Esophagus (tissue), 2 donors: Measurements from ENCODE around the gene MYB. TPM values are rescaled to one million over a fixed set of nuclear protein-coding genes. Genes with fewer than 3 reads are reported as not detected.
"Not testable (repeated sequence)": the region's sequence is repeated elsewhere in the genome, so short reads cannot be mapped to it uniquely, and the experiment has no call there.

Source experiments
- H3K27ac ChIP-seq, 2 donors: one replicate each; pipeline ENCODE4 v1.5.1; 2013; ENCODE audit warnings: low read depth in 2 of 2, mild to moderate bottlenecking in 2 of 2, inconsistent platforms in 1 of 2, low read length in 1 of 2, moderate library complexity in 1 of 2
- H3K27me3 ChIP-seq, 2 donors: one replicate each; pipeline ENCODE4 v1.6.1; 2013; ENCODE audit warnings: low read length in 2 of 2, control low read depth in 1 of 2, mild to moderate bottlenecking in 1 of 2; ENCODE audit not compliant: insufficient read depth in 2 of 2, control insufficient read depth in 1 of 2
- H3K36me3 ChIP-seq, 2 donors: one replicate each; pipeline ENCODE4 v1.6.1; 2013; ENCODE audit warnings: low read length in 1 of 2; ENCODE audit not compliant: control insufficient read depth in 2 of 2, insufficient read depth in 2 of 2
- H3K4me1 ChIP-seq, 2 donors: one replicate each; pipeline ENCODE4 v1.6.1; 2013; ENCODE audit warnings: low read length in 1 of 2; ENCODE audit not compliant: control insufficient read depth in 2 of 2, insufficient read depth in 2 of 2
- H3K4me3 ChIP-seq, 2 donors: one replicate each; pipeline ENCODE4 v1.5.1; 2013; ENCODE audit warnings: low read length in 2 of 2, mild to moderate bottlenecking in 2 of 2, low read depth in 1 of 2, moderate library complexity in 1 of 2
- H3K9me3 ChIP-seq, 2 donors: one replicate each; pipeline ENCODE4 v1.6.1; 2013; ENCODE audit warnings: mild to moderate bottlenecking in 2 of 2, low read depth in 1 of 2, low read length in 1 of 2, moderate library complexity in 1 of 2; ENCODE audit not compliant: control insufficient read depth in 2 of 2, insufficient read depth in 1 of 2
- WGBS, 2 donors: extraction: QIAGEN DNeasy Blood & Tissue Kit; methylation state at CpG; one replicate each; pipeline ENCODE4 v1.1.7; 2013; 5-methylcytosine and 5-hydroxymethylcytosine counted together
- polyA plus RNA-seq, 2 donors: library from polyadenylated mRNA; stranded (reverse); fragments of 200-250 nt; gene quantifications; one replicate each; pipeline ENCODE4 v1.2.3, GENCODE V29; 2013
- donor health status: healthy with polysubstance abuse.
- donor health status: Bipolar disorder and iron deficiency.

The MYB gene
- polyA plus RNA-seq, 2 donors, result 1.5 to 2.5 TPM

DNA sequence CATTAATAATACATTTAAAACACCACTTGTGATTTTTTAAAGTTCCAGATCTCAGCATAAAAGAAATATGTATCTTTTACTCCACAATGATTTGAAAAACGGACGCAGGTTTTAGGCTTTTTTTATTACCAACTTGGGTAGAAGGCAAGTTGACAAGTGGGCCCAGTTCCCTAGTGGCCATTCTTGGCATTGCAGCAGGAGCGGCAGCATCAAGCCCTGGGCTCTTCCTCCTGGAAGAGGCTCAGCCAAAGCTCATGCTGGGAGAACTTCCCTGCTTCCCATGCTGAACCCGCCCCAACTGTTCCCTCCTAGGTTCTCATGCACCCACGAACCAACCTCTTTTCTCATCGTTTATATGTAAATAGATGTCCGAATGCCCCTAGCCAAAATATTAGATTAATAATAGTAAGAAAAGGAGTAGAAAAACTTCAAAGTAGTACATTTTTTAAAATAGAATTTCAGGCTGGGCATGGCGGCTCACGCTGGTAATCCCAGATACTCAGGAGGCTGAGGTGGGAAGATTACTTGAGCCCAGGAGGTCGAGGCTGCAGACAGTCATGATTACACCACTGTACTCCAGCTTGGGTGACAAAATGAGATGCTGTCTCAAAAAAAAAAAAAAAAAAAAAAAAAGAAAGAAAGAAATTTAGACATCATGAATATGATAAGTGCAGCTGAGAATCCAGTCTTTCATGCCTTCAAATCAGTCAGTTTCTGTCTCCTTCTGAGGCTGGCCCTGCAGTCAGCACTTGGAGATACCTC is 18.2 kb upstream of the MYB start:
- no peak overlapping the region for H3K4me3 ChIP-seq
- H3K4me1 ChIP-seq, result no peaks in the 10 kb centered on the region
- WGBS, 2 donors, result 37 to 42% methylated on average over 10 of the region's 10 CpGs
- no peaks in the 10 kb centered on the region for H3K9me3 ChIP-seq
- H3K27me3 ChIP-seq, result no peaks in the 10 kb centered on the region
- no peak overlapping the region for H3K27ac ChIP-seq
- no peaks in the 10 kb centered on the region for H3K36me3 ChIP-seq

DNA sequence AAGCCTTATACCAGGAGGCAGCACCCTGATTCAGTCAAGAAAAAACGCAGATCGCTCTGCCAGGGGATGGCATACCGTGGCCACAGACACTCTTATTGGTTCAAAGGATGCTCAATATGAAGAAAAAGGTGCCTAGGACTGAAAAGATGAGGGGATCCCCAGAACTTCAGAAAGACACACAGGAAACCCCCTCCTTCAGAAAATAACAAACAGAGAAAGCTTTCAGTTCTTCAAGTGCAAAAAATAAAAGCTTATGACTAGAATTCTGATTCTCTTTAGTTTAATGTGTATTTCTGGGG is 17.7 kb upstream of the MYB start:
- 85 to 91% methylated on average over 3 of the region's 3 CpGs for WGBS, 2 donors
- Histone ChIP-seq H3K4me1 (no peaks in the 10 kb centered on the region), H3K27me3 (no peaks in the 10 kb centered on the region), H3K36me3 (no peaks in the 10 kb centered on the region), H3K9me3 (no peaks in the 10 kb centered on the region), H3K4me3 (no peak overlapping the region), H3K27ac (no peak overlapping the region)

GRCh38 chr6:135164387-135164786 is 16.7 kb upstream of the MYB start:
- not testable (repeated sequence) for H3K4me1 ChIP-seq

GRCh38 chr6:135165031-135165430 is 16.1 kb upstream of the MYB start:
- H3K36me3 ChIP-seq, result no peaks in the 10 kb centered on the region
- 68 to 82% methylated on average over 2 of the region's 2 CpGs for WGBS, 2 donors
- H3K9me3 ChIP-seq, result no peaks in the 10 kb centered on the region
- no peaks in the 10 kb centered on the region for H3K27me3 ChIP-seq
- H3K27ac ChIP-seq, result no peak overlapping the region
- no peak overlapping the region for H3K4me3 ChIP-seq
- H3K4me1 ChIP-seq, result no peaks in the 10 kb centered on the region

More at GRCh38 chr6:135164387-135164786, 16.7 kb upstream of the MYB start:
- not testable (repeated sequence) for H3K9me3 ChIP-seq, H3K27ac ChIP-seq, H3K36me3 ChIP-seq, H3K27me3 ChIP-seq, H3K4me3 ChIP-seq
- 89 to 90% methylated on average over 6 of the region's 6 CpGs for WGBS, 2 donors

DNA sequence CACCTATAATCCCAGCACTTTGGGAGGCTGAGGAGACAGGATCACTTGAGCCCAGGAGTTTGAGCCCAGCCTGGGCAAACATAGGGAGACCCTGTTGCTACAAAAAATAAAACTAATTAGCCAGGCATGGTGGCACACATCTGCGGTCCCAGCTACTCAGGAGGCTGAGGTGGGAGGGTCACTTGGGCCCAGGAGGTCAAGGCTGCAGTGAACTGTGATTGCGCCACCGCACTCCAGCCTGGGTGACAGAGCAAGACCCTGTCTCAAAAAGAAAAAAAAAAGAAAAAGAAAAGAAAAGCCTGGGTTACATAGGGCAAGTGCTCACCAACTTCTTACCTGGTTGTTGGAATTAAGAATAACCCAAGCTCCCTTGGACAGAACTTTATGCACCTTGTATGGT is 14.6 kb upstream of the MYB start:
- 94 to 100% methylated on average over 3 of the region's 3 CpGs for WGBS, 2 donors
- Histone ChIP-seq H3K27ac (no peak overlapping the region), H3K4me1 (no peaks in the 10 kb centered on the region), H3K9me3 (no peaks in the 10 kb centered on the region), H3K36me3 (no peaks in the 10 kb centered on the region), H3K4me3 (no peak overlapping the region), H3K27me3 (no peaks in the 10 kb centered on the region)

DNA sequence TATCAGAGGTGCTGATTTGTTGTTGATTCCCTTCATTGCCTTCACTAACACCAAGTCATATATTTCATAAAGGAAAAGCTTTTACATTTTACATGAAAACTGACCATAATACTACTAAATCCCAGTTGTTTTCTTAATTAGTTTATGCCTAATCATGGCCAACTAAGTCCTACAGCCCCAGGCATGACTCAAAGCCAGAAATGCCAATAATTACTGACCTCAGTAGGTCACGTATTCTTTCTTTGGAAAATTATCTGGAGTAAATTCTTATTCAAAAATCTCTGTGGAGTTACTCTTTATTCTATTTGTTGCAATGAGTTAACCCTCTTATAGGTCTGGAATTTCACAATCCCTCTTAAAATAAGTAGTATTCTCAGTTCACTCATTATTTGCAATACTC is 13.5 kb upstream of the MYB start:
- WGBS, 2 donors, result 66 to 76% methylated on average over 1 of the region's 1 CpG
- Histone ChIP-seq H3K4me3 (no peak overlapping the region), H3K36me3 (no peaks in the 10 kb centered on the region), H3K9me3 (no peaks in the 10 kb centered on the region), H3K27ac (no peak overlapping the region), H3K27me3 (no peaks in the 10 kb centered on the region), H3K4me1 (no peaks in the 10 kb centered on the region)

- H3K9me3 ChIP-seq, result no peaks in the 10 kb centered on the region
- H3K36me3 ChIP-seq, result no peaks in the 10 kb centered on the region
- H3K4me3 ChIP-seq, result no peak overlapping the region
- H3K27me3 ChIP-seq, result no peaks in the 10 kb centered on the region
- no peak overlapping the region for H3K27ac ChIP-seq
- H3K4me1 ChIP-seq, result no peaks in the 10 kb centered on the region
Measured at GRCh38 chr6:135168766-135169165, 12.3 kb upstream of the MYB start.

DNA sequence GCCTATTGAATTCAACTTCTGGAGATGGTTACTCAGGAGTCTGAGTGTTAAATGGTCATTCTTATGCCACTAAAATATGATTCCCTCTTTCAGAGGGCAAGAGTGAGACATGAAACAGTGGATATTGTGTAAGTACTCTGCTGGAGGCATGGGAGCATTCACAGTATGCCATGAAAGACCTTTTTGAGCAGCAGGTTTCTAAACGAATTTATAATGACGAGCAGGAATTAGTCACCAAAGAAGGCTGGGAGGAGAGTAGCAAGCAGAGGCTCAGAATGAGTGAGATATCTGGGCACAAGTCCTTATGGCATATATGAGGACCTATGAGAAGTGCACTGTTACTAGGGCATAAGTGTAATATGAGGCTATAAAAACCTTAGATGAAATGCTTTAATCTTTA is 10.9 kb upstream of the MYB start:
- H3K27ac ChIP-seq, result peak overlapping the region; percentile 49 to 66
- H3K27me3 ChIP-seq, result no peaks in the 10 kb centered on the region
- 51 to 56% methylated on average over 2 of the region's 2 CpGs for WGBS, 2 donors

GRCh38 chr6:135170849-135171248 is 10.3 kb upstream of the MYB start:
- 42 to 56% methylated on average over 3 of the region's 3 CpGs for WGBS, 2 donors
- Histone ChIP-seq H3K4me3 (no peak overlapping the region), H3K27me3 (no peaks in the 10 kb centered on the region), H3K36me3 (no peaks in the 10 kb centered on the region), H3K27ac (peak overlapping the region; percentile 66 to 73), H3K9me3 (no peaks in the 10 kb centered on the region), H3K4me1 (no peaks in the 10 kb centered on the region)

More for the DNA sequence above, 10.9 kb upstream of the MYB start:
- H3K4me1 ChIP-seq, result no peaks in the 10 kb centered on the region
- no peaks in the 10 kb centered on the region for H3K36me3 ChIP-seq
- H3K9me3 ChIP-seq, result no peaks in the 10 kb centered on the region
- H3K4me3 ChIP-seq, result no peak overlapping the region

- H3K27ac ChIP-seq, result no peak overlapping the region
Measured at GRCh38 chr6:135173242-135173988, 7.7 kb upstream of the MYB start.

More at GRCh38 chr6:135173242-135173988, 7.7 kb upstream of the MYB start:
- H3K4me3 ChIP-seq, result no peak overlapping the region
- 89 to 92% methylated on average over 3 of the region's 3 CpGs for WGBS, 2 donors
- no peaks in the 10 kb centered on the region for H3K9me3 ChIP-seq
- H3K36me3 ChIP-seq, result no peaks in the 10 kb centered on the region
- H3K27me3 ChIP-seq, result no peaks in the 10 kb centered on the region
- no peaks in the 10 kb centered on the region for H3K4me1 ChIP-seq
